GM13977 (cell line): ENCODE data around the gene LAT.
"Not testable (repeated sequence)": the region's sequence is repeated elsewhere in the genome, so short reads cannot be mapped to it uniquely, and the experiment has no call there.

Experiments used
- DNase-seq: peaks from one replicate; pipeline ENCODE4 v3.0.0; 2012; ENCODE audit warnings: low spot score
- in situ Hi-C: fragments of 300-500 bp; cut with MboI; formaldehyde crosslinking; loops from one replicate; pipeline ENCODE4 v1.12.0; 2022; ENCODE audit warnings: low sequenced_read_pairs, low pct_unique_long_range_greater_than_20kb, mixed read lengths, inconsistent platforms; ENCODE audit not compliant: unreplicated experiment
- TF ChIP-seq, protein P1 (sequence below): IDR thresholded peaks from 2 replicates; pipeline ENCODE4 v1.5.1; 2012; ENCODE audit warnings: mild to moderate bottlenecking, control low read depth; ENCODE audit not compliant: insufficient read depth; ENCODE audit errors: extremely low read depth, missing control alignments

The LAT gene

DNA sequence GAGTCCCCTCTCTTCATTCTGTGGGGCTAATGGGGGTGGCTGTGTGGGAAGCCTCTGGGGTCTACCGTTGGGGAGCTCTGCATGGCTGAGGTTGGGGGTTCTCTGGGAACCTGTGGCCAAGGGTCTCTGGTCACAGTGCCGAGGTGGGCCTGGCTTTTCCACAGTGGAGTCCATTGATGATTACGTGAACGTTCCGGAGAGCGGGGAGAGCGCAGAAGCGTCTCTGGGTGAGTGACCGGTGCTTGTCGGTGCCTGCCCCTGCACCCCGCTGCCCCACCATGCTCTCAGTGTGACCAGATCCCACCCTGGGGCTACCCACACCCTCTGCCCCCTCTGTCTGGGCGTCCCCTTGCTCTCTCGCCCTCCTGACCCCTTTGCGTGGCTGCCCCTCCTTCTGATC is 4.5 kb downstream of the LAT start:
- DNase-seq, result no peak
- TF ChIP-seq, protein P1, sequence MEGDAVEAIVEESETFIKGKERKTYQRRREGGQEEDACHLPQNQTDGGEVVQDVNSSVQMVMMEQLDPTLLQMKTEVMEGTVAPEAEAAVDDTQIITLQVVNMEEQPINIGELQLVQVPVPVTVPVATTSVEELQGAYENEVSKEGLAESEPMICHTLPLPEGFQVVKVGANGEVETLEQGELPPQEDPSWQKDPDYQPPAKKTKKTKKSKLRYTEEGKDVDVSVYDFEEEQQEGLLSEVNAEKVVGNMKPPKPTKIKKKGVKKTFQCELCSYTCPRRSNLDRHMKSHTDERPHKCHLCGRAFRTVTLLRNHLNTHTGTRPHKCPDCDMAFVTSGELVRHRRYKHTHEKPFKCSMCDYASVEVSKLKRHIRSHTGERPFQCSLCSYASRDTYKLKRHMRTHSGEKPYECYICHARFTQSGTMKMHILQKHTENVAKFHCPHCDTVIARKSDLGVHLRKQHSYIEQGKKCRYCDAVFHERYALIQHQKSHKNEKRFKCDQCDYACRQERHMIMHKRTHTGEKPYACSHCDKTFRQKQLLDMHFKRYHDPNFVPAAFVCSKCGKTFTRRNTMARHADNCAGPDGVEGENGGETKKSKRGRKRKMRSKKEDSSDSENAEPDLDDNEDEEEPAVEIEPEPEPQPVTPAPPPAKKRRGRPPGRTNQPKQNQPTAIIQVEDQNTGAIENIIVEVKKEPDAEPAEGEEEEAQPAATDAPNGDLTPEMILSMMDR, result no peak
- in situ Hi-C loops, result no loop called here

DNA sequence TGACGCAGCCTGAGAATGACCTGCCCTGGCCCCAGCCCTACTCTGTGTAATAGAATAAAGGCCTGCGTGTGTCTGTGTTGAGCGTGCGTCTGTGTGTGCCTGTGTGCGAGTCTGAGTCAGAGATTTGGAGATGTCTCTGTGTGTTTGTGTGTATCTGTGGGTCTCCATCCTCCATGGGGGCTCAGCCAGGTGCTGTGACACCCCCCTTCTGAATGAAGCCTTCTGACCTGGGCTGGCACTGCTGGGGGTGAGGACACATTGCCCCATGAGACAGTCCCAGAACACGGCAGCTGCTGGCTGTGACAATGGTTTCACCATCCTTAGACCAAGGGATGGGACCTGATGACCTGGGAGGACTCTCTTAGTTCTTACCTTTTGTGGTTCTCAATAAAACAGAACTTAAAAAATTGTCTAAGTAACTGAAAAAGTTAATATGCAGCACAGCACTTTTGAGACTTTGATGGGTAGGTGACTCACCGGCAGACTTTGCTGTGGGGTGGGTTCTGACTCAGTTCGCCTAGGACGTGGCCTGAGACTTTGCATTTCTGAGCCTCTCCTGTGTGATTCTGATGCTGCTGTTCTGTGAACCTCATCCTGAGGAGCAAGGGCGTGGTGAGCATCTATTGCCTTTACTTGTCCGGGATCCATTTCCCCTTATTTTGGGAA is 5.7 kb downstream of the LAT start:
- TF ChIP-seq, protein P1, result no peak
- in situ Hi-C loops, result no loop called here
- no peak for DNase-seq

DNA sequence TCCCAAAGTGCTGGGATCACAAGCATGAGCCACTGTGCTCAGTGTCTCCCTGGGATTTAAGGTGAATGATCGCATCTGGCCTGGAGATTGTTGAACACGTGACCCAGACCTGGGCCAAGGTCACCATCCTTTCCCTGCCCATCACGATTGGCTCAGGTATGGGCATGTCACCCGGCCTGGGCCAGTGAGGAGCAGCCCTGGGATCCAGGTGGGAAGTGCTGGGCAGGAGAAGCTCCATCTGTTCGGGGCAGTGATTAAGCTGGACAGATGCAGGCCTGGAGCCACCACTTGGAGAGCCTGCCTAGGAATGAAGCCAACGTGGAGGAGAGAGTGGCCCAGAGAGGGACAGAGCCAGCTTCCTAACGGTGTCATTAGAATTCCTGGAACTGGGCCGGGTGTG is 6.8 kb downstream of the LAT start:
- TF ChIP-seq, protein P1, result no peak
- DNase-seq, result no peak
- in situ Hi-C loops, result no loop called here

DNA sequence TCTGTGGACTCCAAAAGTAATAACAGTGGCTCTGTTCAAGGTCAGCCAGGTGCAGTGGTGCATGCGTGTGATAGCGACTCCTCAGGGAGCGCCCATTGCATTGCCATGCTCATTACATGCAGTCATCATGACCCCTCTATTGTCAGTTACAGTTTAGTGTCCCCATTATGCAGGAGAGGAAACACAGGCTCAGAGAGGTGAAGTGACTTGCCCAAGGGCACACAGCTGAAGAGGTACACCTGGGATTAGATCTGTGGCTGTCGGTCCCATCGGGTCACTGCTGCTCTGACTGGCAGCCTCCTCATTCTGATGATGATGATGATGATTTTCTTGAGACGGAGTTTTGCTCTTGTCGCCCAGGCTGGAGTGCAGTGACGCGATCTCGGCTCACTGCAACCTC is 7.6 kb downstream of the LAT start:
- in situ Hi-C loops, result no loop called here
- TF ChIP-seq, protein P1, result no peak
- no peak for DNase-seq

DNA sequence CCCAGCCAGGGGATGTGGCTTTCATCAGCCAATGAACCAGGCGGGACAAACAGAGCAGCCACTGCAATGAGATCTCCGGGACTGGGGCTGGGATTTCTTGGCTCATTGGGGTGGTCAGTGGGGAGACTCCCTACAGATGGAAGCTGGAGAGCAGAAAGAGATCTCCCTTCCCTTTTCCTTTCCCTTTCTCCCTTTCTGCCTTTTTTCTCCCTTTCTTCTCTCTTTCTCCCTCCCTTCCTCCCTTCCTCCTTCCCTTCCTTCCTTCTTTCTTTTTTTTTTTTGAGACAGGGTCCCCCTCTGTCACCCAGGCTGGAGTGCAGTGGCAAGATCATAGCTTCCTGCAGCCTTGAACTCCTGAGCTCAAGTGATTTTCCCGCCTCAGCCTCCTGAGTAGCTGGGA is 14.0 kb downstream of the LAT start:
- in situ Hi-C loops, result no loop called here
- DNase-seq, result no peak
- TF ChIP-seq, protein P1, result no peak

DNA sequence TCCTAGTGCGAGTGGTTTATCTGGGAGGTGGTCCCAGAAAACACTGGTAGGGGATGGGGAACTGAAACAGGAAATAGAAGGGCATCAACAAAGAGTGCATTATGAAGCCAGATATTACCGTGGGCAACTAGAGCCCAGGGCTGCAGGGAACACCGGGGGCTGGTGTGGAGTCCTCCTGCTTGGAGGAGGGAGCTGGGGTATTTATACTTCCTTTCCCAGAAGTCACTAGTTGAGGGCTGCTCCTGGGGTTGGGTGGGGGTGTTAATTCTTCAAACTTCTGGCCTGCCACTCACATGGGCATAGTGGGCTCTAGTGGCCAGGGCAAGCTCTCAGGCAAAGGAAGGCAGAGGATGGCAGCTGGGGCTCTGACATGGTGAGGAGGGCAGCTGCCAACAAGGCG is 14.7 kb downstream of the LAT start:
- in situ Hi-C loops, result no loop called here
- TF ChIP-seq, protein P1, result no peak
- DNase-seq, result no peak

DNA sequence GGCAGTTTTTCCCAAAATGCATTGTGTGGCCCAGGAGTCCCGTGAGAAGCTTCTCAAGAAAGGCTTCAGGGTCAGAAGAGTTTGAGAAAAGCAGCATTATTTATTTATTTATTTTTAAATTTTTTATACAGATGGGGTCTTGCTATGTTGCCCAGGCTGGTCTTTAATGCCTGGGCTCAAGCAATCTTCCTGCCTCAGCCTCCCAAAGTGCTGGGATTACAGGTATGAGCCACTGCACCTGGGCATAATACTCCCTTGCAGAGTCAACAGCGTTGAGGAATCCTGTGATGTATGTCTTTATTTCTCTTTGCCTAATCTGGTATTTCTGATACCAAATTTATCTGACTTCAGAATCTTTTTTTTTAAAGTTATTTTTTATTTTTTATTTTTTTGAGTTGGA is 15.2 kb downstream of the LAT start:
- in situ Hi-C loops, result no loop called here
- no peak for DNase-seq
- TF ChIP-seq, protein P1, result no peak

DNA sequence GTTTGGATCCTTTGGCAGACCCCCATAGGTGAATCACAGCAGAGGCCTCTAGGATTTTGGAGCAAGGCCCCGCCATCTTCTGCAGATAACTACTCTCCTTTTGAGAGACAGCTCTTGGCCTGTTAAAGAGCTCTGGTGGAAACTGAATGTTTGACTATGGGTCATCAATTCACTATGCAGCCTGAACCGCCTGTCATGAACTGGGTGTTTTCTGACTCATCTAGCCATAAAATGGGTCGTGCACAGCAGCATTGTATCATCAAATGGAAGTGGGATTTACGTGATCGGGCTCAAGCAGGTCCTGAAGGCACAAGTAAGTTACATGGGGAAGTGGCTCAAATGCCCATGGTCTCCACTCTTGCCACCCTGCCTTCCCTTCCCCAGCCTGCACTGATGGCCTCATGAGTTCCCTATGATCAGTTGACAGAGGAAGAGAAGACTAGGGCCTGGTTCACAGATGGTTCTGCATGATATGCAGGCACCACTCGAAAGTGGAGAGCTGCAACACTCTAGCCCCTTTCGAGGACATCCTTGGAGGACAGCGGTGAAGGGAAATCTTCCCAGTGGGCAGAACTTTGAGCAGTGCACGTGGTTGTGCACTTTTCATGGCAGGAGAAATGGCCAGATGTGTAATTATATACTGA is 19.8 kb downstream of the LAT start:
- in situ Hi-C loops, DNase-seq: not testable (repeated sequence)
